GM23338 (cell line): ENCODE data around the gene AKIRIN2.

ENCODE experiments used
- CTCF ChIP-seq, 2 experiments: fragments of 200-600 bp in 1 of 2; sonication (generic) in 1 of 2; conservative IDR thresholded peaks; 2 replicates each; pipeline versions ENCODE4 v1.5.1 to v1.6.1; 2016 to 2017; ENCODE audit warnings: antibody characterized with exemption in 2 of 2, low read depth in 2 of 2, mild to moderate bottlenecking in 2 of 2, moderate library complexity in 1 of 2
- ETS1 ChIP-seq: IDR thresholded peaks from 2 replicates; pipeline ENCODE4 v1.6.1; 2016; ENCODE audit warnings: antibody characterized with exemption
- EZH2 ChIP-seq: fragments of 200-600 bp; sonication (generic); IDR thresholded peaks from one replicate; pipeline ENCODE4 v1.8.0; 2017; ENCODE audit warnings: antibody characterized with exemption, mild to moderate bottlenecking, low read depth; ENCODE audit not compliant: unreplicated experiment
- EZH2phosphoT487 ChIP-seq: fragments of 200-600 bp; sonication (generic); IDR thresholded peaks from one replicate; pipeline ENCODE4 v1.8.1; 2018; ENCODE audit warnings: antibody characterized with exemption; ENCODE audit not compliant: unreplicated experiment
- JUNB ChIP-seq: IDR thresholded peaks from one replicate; pipeline ENCODE4 v1.6.1; 2016; ENCODE audit warnings: antibody characterized with exemption; ENCODE audit not compliant: unreplicated experiment
- NANOG ChIP-seq: IDR thresholded peaks from 2 replicates; pipeline ENCODE4 v1.6.1; 2016; ENCODE audit warnings: antibody characterized with exemption, borderline replicate concordance
- POLR2AphosphoS5 ChIP-seq: IDR thresholded peaks from 2 replicates; pipeline ENCODE4 v1.6.1; 2016; ENCODE audit warnings: antibody characterized with exemption, low read depth
- REST ChIP-seq: IDR thresholded peaks from one replicate; pipeline ENCODE4 v1.6.1; 2018; ENCODE audit warnings: antibody characterized with exemption; ENCODE audit not compliant: unreplicated experiment
- ZNF114 ChIP-seq: fragments of 250-450 bp; sonication (Bioruptor Pico); IDR thresholded peaks from 2 replicates; pipeline ENCODE4 v1.5.0; 2020; ENCODE audit warnings: mild to moderate bottlenecking, moderate library complexity
- ZNF331 ChIP-seq: fragments of 250-450 bp; sonication (Bioruptor Pico); IDR thresholded peaks from 2 replicates; pipeline ENCODE4 v1.5.0; 2020; ENCODE audit warnings: low read depth, mild to moderate bottlenecking, moderate library complexity
- TF ChIP-seq, protein P1 (sequence below): fragments of 250-450 bp; sonication (Bioruptor Pico); IDR thresholded peaks from 2 replicates; pipeline ENCODE4 v1.5.0; 2020; ENCODE audit warnings: mild to moderate bottlenecking, moderate library complexity

- TF ChIP-seq POLR2AphosphoS5 (no peak; the same call in 1 of the 2 replicates), EZH2phosphoT487 (no peak), CTCF (conservative IDR thresholded peaks at IDR 0.05; ENCODE audit: low read depth in 2 of 2) (no peak), EZH2 (no peak), REST (no peak), ZNF331 (no peak), NANOG (no peak), ZNF114 (CRISPR knock-in tag) (no peak), ETS1 (no peak), JUNB (no peak)
- TF ChIP-seq, protein P1, sequence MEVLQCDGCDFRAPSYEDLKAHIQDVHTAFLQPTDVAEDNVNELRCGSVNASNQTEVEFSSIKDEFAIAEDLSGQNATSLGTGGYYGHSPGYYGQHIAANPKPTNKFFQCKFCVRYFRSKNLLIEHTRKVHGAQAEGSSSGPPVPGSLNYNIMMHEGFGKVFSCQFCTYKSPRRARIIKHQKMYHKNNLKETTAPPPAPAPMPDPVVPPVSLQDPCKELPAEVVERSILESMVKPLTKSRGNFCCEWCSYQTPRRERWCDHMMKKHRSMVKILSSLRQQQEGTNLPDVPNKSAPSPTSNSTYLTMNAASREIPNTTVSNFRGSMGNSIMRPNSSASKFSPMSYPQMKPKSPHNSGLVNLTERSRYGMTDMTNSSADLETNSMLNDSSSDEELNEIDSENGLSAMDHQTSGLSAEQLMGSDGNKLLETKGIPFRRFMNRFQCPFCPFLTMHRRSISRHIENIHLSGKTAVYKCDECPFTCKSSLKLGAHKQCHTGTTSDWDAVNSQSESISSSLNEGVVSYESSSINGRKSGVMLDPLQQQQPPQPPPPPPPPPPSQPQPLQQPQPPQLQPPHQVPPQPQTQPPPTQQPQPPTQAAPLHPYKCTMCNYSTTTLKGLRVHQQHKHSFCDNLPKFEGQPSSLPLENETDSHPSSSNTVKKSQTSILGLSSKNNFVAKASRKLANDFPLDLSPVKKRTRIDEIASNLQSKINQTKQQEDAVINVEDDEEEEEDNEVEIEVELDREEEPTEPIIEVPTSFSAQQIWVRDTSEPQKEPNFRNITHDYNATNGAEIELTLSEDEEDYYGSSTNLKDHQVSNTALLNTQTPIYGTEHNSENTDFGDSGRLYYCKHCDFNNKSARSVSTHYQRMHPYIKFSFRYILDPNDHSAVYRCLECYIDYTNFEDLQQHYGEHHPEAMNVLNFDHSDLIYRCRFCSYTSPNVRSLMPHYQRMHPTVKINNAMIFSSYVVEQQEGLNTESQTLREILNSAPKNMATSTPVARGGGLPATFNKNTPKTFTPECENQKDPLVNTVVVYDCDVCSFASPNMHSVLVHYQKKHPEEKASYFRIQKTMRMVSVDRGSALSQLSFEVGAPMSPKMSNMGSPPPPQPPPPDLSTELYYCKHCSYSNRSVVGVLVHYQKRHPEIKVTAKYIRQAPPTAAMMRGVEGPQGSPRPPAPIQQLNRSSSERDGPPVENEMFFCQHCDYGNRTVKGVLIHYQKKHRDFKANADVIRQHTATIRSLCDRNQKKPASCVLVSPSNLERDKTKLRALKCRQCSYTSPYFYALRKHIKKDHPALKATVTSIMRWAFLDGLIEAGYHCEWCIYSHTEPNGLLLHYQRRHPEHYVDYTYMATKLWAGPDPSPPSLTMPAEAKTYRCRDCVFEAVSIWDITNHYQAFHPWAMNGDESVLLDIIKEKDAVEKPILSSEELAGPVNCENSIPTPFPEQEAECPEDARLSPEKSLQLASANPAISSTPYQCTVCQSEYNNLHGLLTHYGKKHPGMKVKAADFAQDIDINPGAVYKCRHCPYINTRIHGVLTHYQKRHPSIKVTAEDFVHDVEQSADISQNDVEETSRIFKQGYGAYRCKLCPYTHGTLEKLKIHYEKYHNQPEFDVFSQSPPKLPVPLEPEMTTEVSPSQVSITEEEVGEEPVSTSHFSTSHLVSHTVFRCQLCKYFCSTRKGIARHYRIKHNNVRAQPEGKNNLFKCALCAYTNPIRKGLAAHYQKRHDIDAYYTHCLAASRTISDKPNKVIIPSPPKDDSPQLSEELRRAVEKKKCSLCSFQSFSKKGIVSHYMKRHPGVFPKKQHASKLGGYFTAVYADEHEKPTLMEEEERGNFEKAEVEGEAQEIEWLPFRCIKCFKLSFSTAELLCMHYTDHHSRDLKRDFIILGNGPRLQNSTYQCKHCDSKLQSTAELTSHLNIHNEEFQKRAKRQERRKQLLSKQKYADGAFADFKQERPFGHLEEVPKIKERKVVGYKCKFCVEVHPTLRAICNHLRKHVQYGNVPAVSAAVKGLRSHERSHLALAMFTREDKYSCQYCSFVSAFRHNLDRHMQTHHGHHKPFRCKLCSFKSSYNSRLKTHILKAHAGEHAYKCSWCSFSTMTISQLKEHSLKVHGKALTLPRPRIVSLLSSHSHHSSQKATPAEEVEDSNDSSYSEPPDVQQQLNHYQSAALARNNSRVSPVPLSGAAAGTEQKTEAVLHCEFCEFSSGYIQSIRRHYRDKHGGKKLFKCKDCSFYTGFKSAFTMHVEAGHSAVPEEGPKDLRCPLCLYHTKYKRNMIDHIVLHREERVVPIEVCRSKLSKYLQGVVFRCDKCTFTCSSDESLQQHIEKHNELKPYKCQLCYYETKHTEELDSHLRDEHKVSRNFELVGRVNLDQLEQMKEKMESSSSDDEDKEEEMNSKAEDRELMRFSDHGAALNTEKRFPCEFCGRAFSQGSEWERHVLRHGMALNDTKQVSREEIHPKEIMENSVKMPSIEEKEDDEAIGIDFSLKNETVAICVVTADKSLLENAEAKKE (CRISPR knock-in tag) = no peak
These were observed 31.3 kb downstream of the AKIRIN2 start for GRCh38 chr6:87670707-87671106.
